B cell (primary cell): Measurements from ENCODE around the gene PLK3. TPM values are rescaled to one million over a fixed set of nuclear protein-coding genes. Genes with fewer than 3 reads are reported as not detected.

Source experiments
- ATAC-seq: fragments of 200-7000 bp; cut with Tn5 transposase; one replicate; pipeline ENCODE4 v1.10.0; 2021; ENCODE audit warnings: low read depth, mild to moderate bottlenecking, moderate number of reproducible peaks, moderate library complexity
- CTCF ChIA-PET: fragments of 350-600 bp; sonication (Branson Sonifier 250); formaldehyde crosslinking; loops from one replicate; lab custom pipeline; 2021; ENCODE audit warnings: antibody characterized with exemption, inconsistent platforms; lab: Charles Lee
- POLR2A ChIA-PET: fragments of 350-600 bp; sonication (Branson Sonifier 250); formaldehyde crosslinking; loops from one replicate; lab custom pipeline; 2021; ENCODE audit warnings: antibody characterized with exemption; lab: Charles Lee
- DNase-seq: peaks from one replicate; pipeline ENCODE4 v3.0.0; 2013
- H2AFZ ChIP-seq: 2 replicates; pipeline ENCODE4 v1.6.1; 2012; ENCODE audit warnings: mild to moderate bottlenecking, low read depth, low read length; ENCODE audit not compliant: insufficient read depth, poor library complexity, severe bottlenecking
- H3K27ac ChIP-seq, 2 donors: 1 replicate in 1 of 2; 2 replicates in 1 of 2; pipeline ENCODE4 v1.5.1; 2012 to 2013; ENCODE audit warnings: low read length in 2 of 2, mild to moderate bottlenecking in 2 of 2, moderate library complexity in 1 of 2
- H3K27me3 ChIP-seq, 4 experiments: fragments of 200-600 bp in 1 of 4; sonication (generic) in 1 of 4; replicated peaks in 1 of 4; 1 replicate in 2 of 4; 2 replicates in 2 of 4; pipeline versions ENCODE4 v1.6.1 to v1.7.0; 2013 to 2016; ENCODE audit warnings: low read length in 3 of 4, mild to moderate bottlenecking in 2 of 4, mixed read lengths in 1 of 4, moderate library complexity in 1 of 4; ENCODE audit not compliant: insufficient read depth in 4 of 4, control insufficient read depth in 3 of 4; ENCODE audit errors: control extremely low read depth in 1 of 4
- H3K36me3 ChIP-seq, 2 experiments: replicated peaks in 1 of 2; 1 replicate in 1 of 2; 2 replicates in 1 of 2; pipeline versions ENCODE4 v1.6.1 to v1.7.1; 2013; ENCODE audit warnings: low read length in 1 of 2; ENCODE audit not compliant: insufficient read depth in 2 of 2, control insufficient read depth in 1 of 2; ENCODE audit errors: control extremely low read depth in 1 of 2, extremely low read depth in 1 of 2
- H3K4me1 ChIP-seq, 2 donors: fragments of 200-600 bp in 1 of 2; sonication (generic) in 1 of 2; 1 replicate in 1 of 2; 2 replicates in 1 of 2; pipeline versions ENCODE4 v1.5.1 to v1.6.1; 2013 to 2017; ENCODE audit warnings: low read length in 2 of 2; ENCODE audit not compliant: control insufficient read depth in 2 of 2, insufficient read depth in 2 of 2
- H3K4me2 ChIP-seq: replicated peaks from 2 replicates; pipeline ENCODE3; 2012; ENCODE audit warnings: mild to moderate bottlenecking, low read depth, low read length; ENCODE audit not compliant: poor library complexity, severe bottlenecking
- H3K4me3 ChIP-seq, 5 experiments: fragments of 200-600 bp in 1 of 5; sonication (generic) in 1 of 5; 1 replicate in 3 of 5; 2 replicates in 2 of 5; pipeline versions ENCODE4 v1.5.1 to v1.7.0; 2011 to 2016; ENCODE audit warnings: low read length in 4 of 5, mild to moderate bottlenecking in 4 of 5, low read depth in 2 of 5, control low read depth in 1 of 5, moderate library complexity in 1 of 5; ENCODE audit not compliant: insufficient read depth in 1 of 5; ENCODE audit errors: control extremely low read depth in 1 of 5, extremely low read depth in 1 of 5
- H3K79me2 ChIP-seq: fragments of 200-600 bp; sonication (generic); one replicate; pipeline ENCODE4 v1.6.0; 2016; ENCODE audit warnings: low read length; ENCODE audit not compliant: control insufficient read depth, insufficient read depth
- H3K9ac ChIP-seq: fragments of 200-600 bp; sonication (generic); 2 replicates; pipeline ENCODE4 v1.6.1; 2017; ENCODE audit warnings: mild to moderate bottlenecking, low read length, moderate library complexity
- H3K9me3 ChIP-seq, 3 donors: one replicate each; pipeline versions ENCODE4 v1.6.1 to v1.7.1; 2013; ENCODE audit warnings: low read length in 2 of 3; ENCODE audit not compliant: control insufficient read depth in 2 of 3, insufficient read depth in 1 of 3; ENCODE audit errors: control extremely low read depth in 1 of 3
- H4K20me1 ChIP-seq: 2 replicates; pipeline ENCODE4 v1.6.0; 2012; ENCODE audit warnings: mild to moderate bottlenecking, low read length; ENCODE audit not compliant: insufficient read depth, control insufficient read depth, poor library complexity, severe bottlenecking
- H3K27ac Mint-ChIP-seq: one replicate; pipeline ENCODE4 v1.8.0; 2021; ENCODE audit warnings: mixed read lengths
- H3K27me3 Mint-ChIP-seq: one replicate; pipeline ENCODE4 v1.8.0; 2021; ENCODE audit warnings: mixed read lengths
- H3K4me1 Mint-ChIP-seq: one replicate; pipeline ENCODE4 v1.8.0; 2021; ENCODE audit warnings: mixed read lengths
- H3K4me3 Mint-ChIP-seq: one replicate; pipeline ENCODE4 v1.8.0; 2021; ENCODE audit warnings: mixed read lengths
- H3K9me3 Mint-ChIP-seq: one replicate; pipeline ENCODE4 v1.8.0; 2022; ENCODE audit warnings: mixed read lengths; ENCODE audit not compliant: insufficient read depth
- CTCF ChIP-seq: fragments of 200-600 bp; IDR thresholded peaks from one replicate; pipeline ENCODE4 v1.8.0; 2022; ENCODE audit warnings: antibody characterized with exemption, mild to moderate bottlenecking
- EZH2 ChIP-seq: IDR thresholded peaks from 2 replicates; pipeline ENCODE4 v1.6.1; 2012; ENCODE audit warnings: borderline replicate concordance, low read depth, mild to moderate bottlenecking, moderate library complexity, low read length; ENCODE audit not compliant: insufficient read depth, poor library complexity, severe bottlenecking
- whole genome bisulfite sequencing: methylation state at CpG from one replicate; pipeline ENCODE4 v1.1.5; 2013; ENCODE audit warnings: missing lambda C conversion rate; ENCODE audit not compliant: insufficient coverage; 5-methylcytosine and 5-hydroxymethylcytosine counted together
- intact Hi-C: fragments of 100-400 bp; cut with micrococcal nuclease; formaldehyde crosslinking; loops from one replicate; pipeline ENCODE4 v1.10.0; 2022
- polyA plus RNA-seq: library from polyadenylated mRNA; depleted of rRNA; stranded (reverse); fragments of >200 nt; gene quantifications from 2 replicates; pipeline ENCODE4 v1.2.3, GENCODE V29; 2012
- total RNA-seq, 2 donors: library from RNA; stranded (reverse); fragments of 120-200 nt in 1 of 2; gene quantifications; 1 replicate in 1 of 2; 2 replicates in 1 of 2; pipeline versions ENCODE4 v1.2.3 to v1.2.4, GENCODE V29; 2013 to 2022

PLK3 gene
- total and polyA plus RNA-seq, 2 donors (not counting 1 experiment from before 2014, with no cell fraction given) = 35.9 to 93.5 TPM

GRCh38 chr1:44776730-44777068 is 23.5 kb upstream of the PLK3 start:
- ChIA-PET POLR2A (interaction anchor here (1.0 to 2.5 kb wide), 9 partner anchors 8 to 234 kb away, joined by 3 to 25 read pairs (median 13); partner anchors contain the start of genes HECTD3, PLK3 and RNU5D-1), CTCF (interaction anchor here (1.1 to 2.9 kb wide), 4 partner anchors 23 to 55 kb away, joined by 3 to 39 read pairs (median 6); partner anchors contain the start of genes PLK3 and RNU5D-1)
- intact Hi-C loops = loop anchor here (5.0 kb wide), 1 partner anchor 236 kb away; the partner anchor contains the start of genes HECTD3 and UROD
- peaks cover 0 to 54% of the 10 kb centered on the region in 2 experiments for H3K36me3 ChIP-seq
- peak overlapping the region; percentile 94 for H3K9ac ChIP-seq
- H3K4me3 ChIP-seq = peak overlapping the region in 4 of 5 experiments; percentile 85 to 99 (median 88)
- H4K20me1 ChIP-seq = peaks cover 39% of the 10 kb centered on the region
- Mint-ChIP-seq H3K4me1 (peaks cover 38% of the 10 kb centered on the region), H3K27ac (peak overlapping the region; percentile 94), H3K4me3 (peak overlapping the region; percentile 95), H3K9me3 (no peaks in the 10 kb centered on the region), H3K27me3 (no peaks in the 10 kb centered on the region)
- H3K27me3 ChIP-seq = no peaks in the 10 kb centered on the region
- WGBS = 47% methylated on average over 11 of the region's 12 CpGs
- no peak for ATAC-seq
- H3K27ac ChIP-seq = peak overlapping the region; percentile 89 to 93
- no peak for DNase-seq
- H3K9me3 ChIP-seq = no peaks in the 10 kb centered on the region
- no peak overlapping the region for H2AFZ ChIP-seq
- peaks cover 5% of the 10 kb centered on the region for H3K79me2 ChIP-seq
- H3K4me1 ChIP-seq = peaks cover 14 to 28% of the 10 kb centered on the region in 2 donors
- peak overlapping the region; percentile 75 for H3K4me2 ChIP-seq
- TF ChIP-seq EZH2 (no peak), CTCF (no peak)

DNA sequence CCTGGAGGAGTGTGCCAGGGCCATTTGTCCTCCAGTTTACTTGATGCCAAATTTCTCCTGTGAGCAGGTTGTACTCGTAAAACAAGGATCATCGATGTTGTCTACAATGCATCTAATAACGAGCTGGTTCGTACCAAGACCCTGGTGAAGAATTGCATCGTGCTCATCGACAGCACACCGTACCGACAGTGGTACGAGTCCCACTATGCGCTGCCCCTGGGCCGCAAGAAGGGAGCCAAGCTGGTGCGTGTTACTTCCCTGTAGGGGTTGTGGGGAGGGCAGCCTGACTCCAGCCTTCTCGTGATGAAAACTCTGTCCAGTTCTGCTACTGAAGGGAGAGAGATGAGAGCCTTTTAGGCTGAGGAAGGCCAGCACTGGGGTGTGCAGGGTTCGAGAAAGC is 22.6 kb upstream of the PLK3 start:
- DNase-seq (no peak), ATAC-seq (no peak)
- WGBS = 87% methylated on average over 12 of the region's 14 CpGs
- H3K36me3 ChIP-seq = peaks cover 0 to 54% of the 10 kb centered on the region in 2 experiments
- intact Hi-C loops = loop anchor here (5.0 kb wide), 1 partner anchor 235 kb away; the partner anchor contains the start of genes HECTD3 and UROD
- Mint-ChIP-seq H3K4me1 (peaks cover 40% of the 10 kb centered on the region), H3K27me3 (no peaks in the 10 kb centered on the region), H3K27ac (peak overlapping the region; percentile 94), H3K9me3 (no peaks in the 10 kb centered on the region), H3K4me3 (peak overlapping the region; percentile 95)
- no peak overlapping the region for H3K9ac ChIP-seq
- H4K20me1 ChIP-seq = peaks cover 39% of the 10 kb centered on the region
- H3K27ac ChIP-seq = peak overlapping the region in 1 of 2 donors; percentile 93
- no peak overlapping the region for H2AFZ ChIP-seq
- H3K27me3 ChIP-seq = no peaks in the 10 kb centered on the region
- peaks cover 5% of the 10 kb centered on the region for H3K79me2 ChIP-seq
- POLR2A ChIA-PET = interaction anchor here (0.9 kb wide), 1 partner anchor 15 kb away, joined by 3 read pairs; no protein-coding TSS in a partner anchor
- peak overlapping the region; percentile 75 for H3K4me2 ChIP-seq
- H3K4me1 ChIP-seq = peaks cover 14 to 28% of the 10 kb centered on the region in 2 donors
- TF ChIP-seq EZH2 = no peak
- no peak for TF ChIP-seq CTCF
- H3K9me3 ChIP-seq = no peaks in the 10 kb centered on the region
- H3K4me3 ChIP-seq = no peak overlapping the region
- CTCF ChIA-PET = interaction anchor here (0.6 to 1.2 kb wide), 5 partner anchors 16 to 210 kb away, joined by 3 to 5 read pairs (median 4); no protein-coding TSS in a partner anchor
